DND-41 (cell line): Measurements from ENCODE around the gene C2CD4B.

Source experiments
- CTCF ChIP-seq: IDR thresholded peaks from 2 replicates; pipeline ENCODE4 v1.5.1; 2012; ENCODE audit warnings: borderline replicate concordance, low read length, moderate library complexity, mild to moderate bottlenecking; ENCODE audit not compliant: poor library complexity, severe bottlenecking; ENCODE audit errors: extremely low read depth
- EZH2 ChIP-seq: IDR thresholded peaks from 3 replicates; pipeline ENCODE4 v1.6.1; 2012; ENCODE audit warnings: borderline replicate concordance, low read depth, mild to moderate bottlenecking, moderate library complexity, low read length, inconsistent platforms; ENCODE audit not compliant: severe bottlenecking

GRCh38 chr15:62120776-62121175 is 44.3 kb downstream of the C2CD4B start:
- TF ChIP-seq CTCF: no peak
- TF ChIP-seq EZH2: no peak
